A549 (cell line): ENCODE measurements around the gene ZBP1. TPM values are rescaled to one million over a fixed set of nuclear protein-coding genes. Genes with fewer than 3 reads are reported as not detected.

Experiments
- ATAC-seq, 2 experiments: fragments of 200-7000 bp in 1 of 2; fragments of >200 bp in 1 of 2; cut with Nextera tagmentation in 1 of 2; cut with Tn5 transposase in 1 of 2; 3 replicates each; pipeline versions ENCODE4 v1.8.0 to v1.9.1; 2018 to 2020; ENCODE audit warnings: mild to moderate bottlenecking in 1 of 2, moderate library complexity in 1 of 2
- CTCF ChIA-PET: fragments of 300-600 bp; sonication (Branson Sonifier 250); formaldehyde crosslinking; extraction: SDS; loops from one replicate; lab custom pipeline; 2021; ENCODE audit warnings: antibody characterized with exemption, inconsistent platforms; lab: Yijun Ruan, JAX
- POLR2A ChIA-PET: fragments of 350-600 bp; formaldehyde crosslinking; extraction: SDS; loops from one replicate; lab custom pipeline; 2021; ENCODE audit warnings: antibody characterized with exemption, inconsistent platforms; lab: Yijun Ruan, JAX
- DNase-seq, 2 experiments: peaks; one replicate each; pipeline versions ENCODE4 v3.0.0 to v3.0.0-alpha.2; 2011 to 2016; ENCODE audit warnings: low read depth in 1 of 2, low spot score in 1 of 2
- FAIRE-seq: peaks from 2 replicates; lab custom pipeline; 2011; peaks lifted over from hg19 to GRCh38; lab: Jason Lieb, UNC
- H3K27ac ChIP-seq, 2 experiments: fragments of >200 bp; sonication (Bioruptor Twin); formaldehyde crosslinking; 3 replicates each; pipeline ENCODE4 v1.5.1; 2016 to 2017
- H3K4me1 ChIP-seq: fragments of >200 bp; sonication (Bioruptor Twin); formaldehyde crosslinking; 3 replicates; pipeline ENCODE4 v1.6.1; 2016
- H3K4me2 ChIP-seq: fragments of >200 bp; sonication (Bioruptor Twin); formaldehyde crosslinking; 3 replicates; pipeline ENCODE4 v1.6.1; 2016
- H3K4me3 ChIP-seq: fragments of >200 bp; sonication (Bioruptor Twin); formaldehyde crosslinking; 3 replicates; pipeline ENCODE4 v1.5.1; 2016
- H3K9me3 ChIP-seq: fragments of >200 bp; sonication (Bioruptor Twin); formaldehyde crosslinking; 3 replicates; pipeline ENCODE4 v1.6.1; 2016
- CHD2 ChIP-seq: fragments of 150-350 bp; IDR thresholded peaks from 2 replicates; pipeline ENCODE4 v1.6.1; 2014; ENCODE audit warnings: low read length; ENCODE audit not compliant: partially characterized antibody
- EHMT2 ChIP-seq: fragments of 200-600 bp; sonication (generic); IDR thresholded peaks from 2 replicates; pipeline ENCODE4 v1.6.1; 2016; ENCODE audit warnings: antibody characterized with exemption, low read depth, mild to moderate bottlenecking, moderate library complexity
- FOSB ChIP-seq: fragments of 250-450 bp; sonication (Bioruptor Pico); IDR thresholded peaks from 2 replicates; pipeline ENCODE4 v1.5.0; 2020; ENCODE audit warnings: mild to moderate bottlenecking, moderate library complexity
- HOXA7 ChIP-seq: fragments of 250-450 bp; sonication (Bioruptor Pico); IDR thresholded peaks from 2 replicates; pipeline ENCODE4 v1.5.0; 2020; ENCODE audit warnings: mild to moderate bottlenecking, moderate library complexity
- HOXB5 ChIP-seq: fragments of 250-450 bp; sonication (Bioruptor Pico); IDR thresholded peaks from 2 replicates; pipeline ENCODE4 v1.5.0; 2020; ENCODE audit warnings: mild to moderate bottlenecking, moderate library complexity
- MAFK ChIP-seq: fragments of 450-650 bp; IDR thresholded peaks from 2 replicates; pipeline ENCODE4 v1.6.1; 2014; ENCODE audit not compliant: partially characterized antibody
- MAX ChIP-seq: IDR thresholded peaks from 2 replicates; pipeline ENCODE4 v1.6.1; 2012
- MAZ ChIP-seq: fragments of 150-350 bp; IDR thresholded peaks from 2 replicates; pipeline ENCODE4 v1.6.1; 2014; ENCODE audit warnings: antibody characterized with exemption, low read depth, low read length, borderline replicate concordance
- MYC ChIP-seq: IDR thresholded peaks from 2 replicates; pipeline ENCODE4 v1.6.1; 2012; ENCODE audit warnings: mild to moderate bottlenecking, inconsistent platforms, low read length, improper control_type of control experiment, borderline replicate concordance
- PHF8 ChIP-seq: fragments of 200-600 bp; sonication (generic); IDR thresholded peaks from 2 replicates; pipeline ENCODE4 v1.6.1; 2016; ENCODE audit warnings: low read depth, mild to moderate bottlenecking, antibody characterized with exemption, moderate library complexity, borderline replicate concordance
- POLR2A ChIP-seq: IDR thresholded peaks from 2 replicates; pipeline ENCODE4 v1.6.1; 2012; ENCODE audit warnings: mild to moderate bottlenecking, low read length
- POLR2AphosphoS2 ChIP-seq: conservative IDR thresholded peaks from 2 replicates; pipeline ENCODE4 v1.6.1; 2012; ENCODE audit warnings: low read length, improper control_type of control experiment, inconsistent platforms
- RAD21 ChIP-seq, 2 experiments: fragments of >200 bp in 1 of 2; sonication (Bioruptor Twin) in 1 of 2; formaldehyde crosslinking in 1 of 2; IDR thresholded peaks in 1 of 2; conservative IDR thresholded peaks in 1 of 2; 2 replicates in 1 of 2; 3 replicates in 1 of 2; pipeline ENCODE4 v1.6.1; 2012 to 2018; ENCODE audit warnings: inconsistent platforms in 1 of 2
- RNF2 ChIP-seq: fragments of 200-600 bp; sonication (generic); IDR thresholded peaks from 2 replicates; pipeline ENCODE4 v1.6.1; 2016; ENCODE audit warnings: low read depth, mild to moderate bottlenecking, antibody characterized with exemption, moderate library complexity, borderline replicate concordance
- SMC3 ChIP-seq: fragments of >200 bp; sonication (Bioruptor Twin); formaldehyde crosslinking; IDR thresholded peaks from 3 replicates; pipeline ENCODE4 v1.6.1; 2018; ENCODE audit warnings: inconsistent platforms
- TP53 ChIP-seq: fragments of 250-450 bp; sonication (Bioruptor Pico); IDR thresholded peaks from 2 replicates; pipeline ENCODE4 v1.5.0; 2021; ENCODE audit warnings: mild to moderate bottlenecking, moderate library complexity
- ZFP36 ChIP-seq: fragments of 450-650 bp; IDR thresholded peaks from 2 replicates; pipeline ENCODE4 v1.6.1; 2014; ENCODE audit warnings: borderline replicate concordance; ENCODE audit not compliant: partially characterized antibody
- ZNF302 ChIP-seq: fragments of 250-450 bp; sonication (Bioruptor Pico); IDR thresholded peaks from 2 replicates; pipeline ENCODE4 v1.9.0; 2021; ENCODE audit warnings: inconsistent platforms, mild to moderate bottlenecking, moderate library complexity
- WGBS: methylation state at CpG from one replicate; pipeline ENCODE4 v1.1.6; 2017; ENCODE audit errors: missing lambda C conversion rate; 5-methylcytosine and 5-hydroxymethylcytosine counted together
- polyA plus RNA-seq, 4 experiments: library from polyadenylated mRNA; depleted of rRNA in 3 of 4; stranded (reverse); fragments of >200 nt; fragmentation: RNase III in 1 of 4; extraction: RNeasy Plus Mini Kit Qiagen cat#74134 plus additional on column Dnase treatment in 1 of 4; gene quantifications; 2 replicates in 3 of 4; 3 replicates in 1 of 4; pipeline ENCODE4 v1.2.3, GENCODE V29; 2011 to 2017
- TF ChIP-seq, protein P1 (sequence below): fragments of 450-650 bp; IDR thresholded peaks from 2 replicates; pipeline ENCODE4 v1.6.1; 2014; ENCODE audit warnings: antibody characterized with exemption

ZBP1 gene
- polyA plus RNA-seq, 2 of the 4 experiments (the other 2 are of a cell fraction) = 0.05 TPM; not detected in 1

- Histone ChIP-seq H3K4me2 (no peak overlapping the region), H3K27ac (peak overlapping the region in 1 of 2 experiments; percentile 60; a peak in 2 of 6 replicates), H3K4me1 (peaks cover 73% of the 10 kb centered on the region), H3K4me3 (no peak overlapping the region), H3K9me3 (no peaks in the 10 kb centered on the region)
- ATAC-seq (peak in 1 of 2 experiments; percentile 5; a peak in 1 of 6 replicates), DNase-seq (no peak), FAIRE-seq (no peak)
- WGBS = 94% methylated on average over 18 of the region's 27 CpGs
- POLR2A ChIA-PET = no interaction called here
- TF ChIP-seq POLR2A (no peak), CHD2 (no peak), MYC (no peak), EHMT2 (no peak), ZFP36 (no peak), RNF2 (no peak), RAD21 (conservative IDR thresholded peaks at IDR 0.05 in 1 of 2, IDR thresholded peaks at IDR 0.05 in 1 of 2) (no peak), HOXB5 (CRISPR knock-in tag) (no peak), TP53 (no peak), MAZ (no peak), POLR2AphosphoS2 (no peak), FOSB (CRISPR knock-in tag) (no peak)
- TF ChIP-seq, protein P1, sequence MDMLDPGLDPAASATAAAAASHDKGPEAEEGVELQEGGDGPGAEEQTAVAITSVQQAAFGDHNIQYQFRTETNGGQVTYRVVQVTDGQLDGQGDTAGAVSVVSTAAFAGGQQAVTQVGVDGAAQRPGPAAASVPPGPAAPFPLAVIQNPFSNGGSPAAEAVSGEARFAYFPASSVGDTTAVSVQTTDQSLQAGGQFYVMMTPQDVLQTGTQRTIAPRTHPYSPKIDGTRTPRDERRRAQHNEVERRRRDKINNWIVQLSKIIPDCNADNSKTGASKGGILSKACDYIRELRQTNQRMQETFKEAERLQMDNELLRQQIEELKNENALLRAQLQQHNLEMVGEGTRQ = no peak
- CTCF ChIA-PET = no interaction called here
These were observed 43.6 kb upstream of the ZBP1 start for GRCh38 chr20:57663681-57664451.

DNA sequence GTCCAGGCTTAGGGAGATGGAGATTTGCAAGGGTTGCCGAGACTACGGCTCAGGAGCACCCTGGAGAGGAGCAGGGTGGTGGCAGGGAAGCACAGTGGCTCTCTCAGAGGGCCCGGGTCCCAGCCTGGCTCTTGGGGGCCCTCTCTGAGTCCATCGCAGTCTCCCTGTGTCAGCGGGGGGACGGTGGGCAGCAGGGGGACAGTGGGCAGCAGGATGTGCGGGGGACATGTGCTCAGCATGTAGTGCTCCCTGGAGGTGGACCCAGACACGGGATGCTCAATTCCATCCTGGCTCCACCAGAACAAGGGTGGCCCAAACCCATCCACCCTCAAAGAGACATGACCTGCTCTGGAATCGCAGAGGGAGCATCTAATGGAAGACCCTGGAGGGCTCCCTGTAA, 43.0 kb upstream of the ZBP1 start:
- DNase-seq (no peak), FAIRE-seq (no peak), ATAC-seq (no peak)
- POLR2A ChIA-PET = no interaction called here
- WGBS = 81% methylated on average over 7 of the region's 9 CpGs
- peaks cover 70% of the 10 kb centered on the region; the same call in 1 of the 3 replicates for H3K4me1 ChIP-seq
- H3K9me3 ChIP-seq = no peaks in the 10 kb centered on the region
- TF ChIP-seq ZNF302 (CRISPR knock-in tag) = no peak
- TF ChIP-seq SMC3 = no peak
- TF ChIP-seq PHF8 = no peak
- no peak for TF ChIP-seq TP53
- no peak for TF ChIP-seq MAX
- TF ChIP-seq HOXA7 (CRISPR knock-in tag) = no peak
- no peak for TF ChIP-seq MAFK
- CTCF ChIA-PET = interaction anchor here (2.1 kb wide), 1 partner anchor 40 kb away, joined by 7 read pairs; no protein-coding TSS in a partner anchor
- H3K4me2 ChIP-seq = no peak overlapping the region
- H3K4me3 ChIP-seq = no peak overlapping the region
- peak overlapping the region in 1 of 2 experiments; percentile 60; a peak in 3 of 6 replicates for H3K27ac ChIP-seq

GRCh38 chr20:57662456-57663240, 42.4 kb upstream of the ZBP1 start:
- ATAC-seq = peak in 1 of 2 experiments; percentile 4; a peak in 2 of 6 replicates
- TF ChIP-seq, protein P1 = no peak
- 0 out of 2 replicates have a peak, but pooled peaks have one; percentile 39 for TF ChIP-seq POLR2AphosphoS2
- TF ChIP-seq, all 56 proteins: peak for 1
- WGBS = 85% methylated on average over 11 of the region's 21 CpGs
- CTCF ChIA-PET = interaction anchor here (2.1 kb wide), 1 partner anchor 40 kb away, joined by 7 read pairs; no protein-coding TSS in a partner anchor
- FAIRE-seq = no peak
- Histone ChIP-seq H3K4me1 (peaks cover 70% of the 10 kb centered on the region; the same call in 1 of the 3 replicates), H3K27ac (peak overlapping the region in 1 of 2 experiments; percentile 60; a peak in 3 of 6 replicates), H3K4me3 (no peak overlapping the region), H3K9me3 (no peaks in the 10 kb centered on the region), H3K4me2 (no peak overlapping the region)
- POLR2A ChIA-PET = no interaction called here
- DNase-seq = no peak
